ENCODE measurements around the gene TIE1.

TIE1 gene

GRCh38 chr1:43298055-43298454, 2.7 kb upstream of the TIE1 start:
- no peak for ATAC-seq
- no peak for TF ChIP-seq POU6F1 (CRISPR knock-in tag; IDR thresholded peaks at IDR 0.05; ENCODE audit: borderline replicate concordance, low read depth)
- no peak for TF ChIP-seq GLIS3 (CRISPR knock-in tag; IDR thresholded peaks at IDR 0.05)
- no peak for TF ChIP-seq ZNF565 (CRISPR knock-in tag; conservative IDR thresholded peaks at IDR 0.05; ENCODE audit: low read depth)
- no peak for TF ChIP-seq ZFP3 (CRISPR knock-in tag; IDR thresholded peaks at IDR 0.05)

- ATAC-seq = no peak
- TF ChIP-seq ZC3H10 (CRISPR knock-in tag; IDR thresholded peaks at IDR 0.05) (no peak), POU6F1 (CRISPR knock-in tag; IDR thresholded peaks at IDR 0.05; ENCODE audit: borderline replicate concordance, low read depth) (no peak), ZNF70 (CRISPR knock-in tag; IDR thresholded peaks at IDR 0.05) (no peak), SNAI2 (CRISPR knock-in tag; IDR thresholded peaks at IDR 0.05) (no peak), PPARA (CRISPR knock-in tag; IDR thresholded peaks at IDR 0.05; ENCODE audit: borderline replicate concordance) (no peak)
Measured at GRCh38 chr1:43299101-43299500, 1.7 kb upstream of the TIE1 start.

- TF ChIP-seq SNAI2 (CRISPR knock-in tag; IDR thresholded peaks at IDR 0.05) (no peak), ZNF70 (CRISPR knock-in tag; IDR thresholded peaks at IDR 0.05) (no peak), GLIS3 (CRISPR knock-in tag; IDR thresholded peaks at IDR 0.05) (no peak), ZC3H10 (CRISPR knock-in tag; IDR thresholded peaks at IDR 0.05) (no peak), ARNTL (CRISPR knock-in tag; IDR thresholded peaks at IDR 0.05; ENCODE audit: borderline replicate concordance, low read depth) (no peak), TOX (CRISPR knock-in tag; IDR thresholded peaks at IDR 0.05; ENCODE audit: borderline replicate concordance) (no peak)
- ATAC-seq = no peak
Measured at GRCh38 chr1:43302201-43302600, 1.4 kb downstream of the TIE1 start.

- no peak for ATAC-seq
- TF ChIP-seq ZNF565 (CRISPR knock-in tag; conservative IDR thresholded peaks at IDR 0.05; ENCODE audit: low read depth) = no peak
- no peak for TF ChIP-seq OSR1 (CRISPR knock-in tag; IDR thresholded peaks at IDR 0.05)
- no peak for TF ChIP-seq PATZ1 (CRISPR knock-in tag; IDR thresholded peaks at IDR 0.05; ENCODE audit: borderline replicate concordance)
- TF ChIP-seq GLIS3 (CRISPR knock-in tag; IDR thresholded peaks at IDR 0.05) = no peak
- TF ChIP-seq TOX (CRISPR knock-in tag; IDR thresholded peaks at IDR 0.05; ENCODE audit: borderline replicate concordance) = no peak
Measured at GRCh38 chr1:43302721-43303470, 2.1 kb downstream of the TIE1 start.

- no peak for ATAC-seq
- TF ChIP-seq CSDC2 (CRISPR knock-in tag; IDR thresholded peaks at IDR 0.05) (no peak), BACH2 (CRISPR knock-in tag; IDR thresholded peaks at IDR 0.05; ENCODE audit: borderline replicate concordance) (no peak), ZFP30 (CRISPR knock-in tag; IDR thresholded peaks at IDR 0.05) (no peak)
Measured at GRCh38 chr1:43303471-43304313, 2.9 kb downstream of the TIE1 start.

- no peak for TF ChIP-seq ZFP30 (CRISPR knock-in tag; IDR thresholded peaks at IDR 0.05)
- TF ChIP-seq ZNF8 (CRISPR knock-in tag; IDR thresholded peaks at IDR 0.05) = no peak
- TF ChIP-seq TCF4 (CRISPR knock-in tag; IDR thresholded peaks at IDR 0.05; ENCODE audit: borderline replicate concordance) = no peak
- TF ChIP-seq ZFP3 (CRISPR knock-in tag; IDR thresholded peaks at IDR 0.05) = no peak
- no peak for ATAC-seq
Measured at GRCh38 chr1:43304314-43304681, 3.5 kb downstream of the TIE1 start.

Measured in SK-N-SH treated with all-trans-retinoic acid at 6 μM for 48 hours (cell line).